Measurements from ENCODE around the gene PSAPL1. TPM values are rescaled to one million over a fixed set of nuclear protein-coding genes. Genes with fewer than 3 reads are reported as not detected.

The PSAPL1 gene
- total RNA-seq, 4 donors from 2014 or later, result not detected

GRCh38 chr4:7470522-7471128, 35.9 kb upstream of the PSAPL1 start:
- 85% methylated on average over 8 of the region's 8 CpGs for WGBS
- intact Hi-C loops (cut with DNase I), result no loop called here
- no peak for TF ChIP-seq POLR2A (IDR thresholded peaks at IDR 0.05; ENCODE audit: low read depth)
- TF ChIP-seq POLR2AphosphoS5 (IDR thresholded peaks at IDR 0.05), result no peak
- no peak for TF ChIP-seq CTCF (IDR thresholded peaks at IDR 0.05)
- TF ChIP-seq EP300 (IDR thresholded peaks at IDR 0.05), result no peak

GRCh38 chr4:7470111-7470510, 35.4 kb upstream of the PSAPL1 start:
- 94% methylated on average over 3 of the region's 3 CpGs for WGBS
- intact Hi-C loops (cut with DNase I), result no loop called here
- DNase-seq (ENCODE audit: extremely low spot score), result no peak
- TF ChIP-seq POLR2A (IDR thresholded peaks at IDR 0.05; ENCODE audit: low read depth) (no peak), POLR2AphosphoS5 (IDR thresholded peaks at IDR 0.05) (no peak), CTCF (IDR thresholded peaks at IDR 0.05) (no peak), EP300 (IDR thresholded peaks at IDR 0.05) (no peak)
- H3K9me3 ChIP-seq, result peaks cover 0 to 11% (median 10%) of the 10 kb centered on the region in 4 donors
- H3K4me3 ChIP-seq, result no peak overlapping the region
- no peaks in the 10 kb centered on the region for H3K4me1 ChIP-seq
- H3K27me3 ChIP-seq, result no peaks in the 10 kb centered on the region
- no peaks in the 10 kb centered on the region for H3K36me3 ChIP-seq
- no peak overlapping the region for H3K27ac ChIP-seq (replicated peaks in 1 of 4)

More at GRCh38 chr4:7470522-7471128, 35.9 kb upstream of the PSAPL1 start:
- H3K36me3 ChIP-seq, result no peaks in the 10 kb centered on the region
- DNase-seq (ENCODE audit: extremely low spot score), result no peak
- H3K27me3 ChIP-seq, result no peaks in the 10 kb centered on the region
- no peak overlapping the region for H3K27ac ChIP-seq (replicated peaks in 1 of 4)
- peaks cover 0 to 10% (median 9%) of the 10 kb centered on the region in 4 donors for H3K9me3 ChIP-seq
- H3K4me1 ChIP-seq, result no peaks in the 10 kb centered on the region
- no peak overlapping the region for H3K4me3 ChIP-seq

- WGBS, result 80% methylated on average over 4 of the region's 4 CpGs
- Histone ChIP-seq H3K9me3 (peaks cover 0 to 11% (median 10%) of the 10 kb centered on the region in 4 donors), H3K4me1 (peaks cover 0 to 2% (median under 1%) of the 10 kb centered on the region in 4 donors), H3K27me3 (no peaks in the 10 kb centered on the region), H3K4me3 (no peak overlapping the region), H3K36me3 (no peaks in the 10 kb centered on the region), H3K27ac (replicated peaks in 1 of 4) (no peak overlapping the region)
- intact Hi-C loops (cut with DNase I), result loop anchor here (10.0 kb wide), 2 partner anchors 246 to 274 kb away; partner anchors contain the start of gene SORCS2
- no peak for DNase-seq (ENCODE audit: extremely low spot score)
- no peak for TF ChIP-seq CTCF (IDR thresholded peaks at IDR 0.05)
- TF ChIP-seq EP300 (IDR thresholded peaks at IDR 0.05), result no peak
- TF ChIP-seq POLR2A (IDR thresholded peaks at IDR 0.05; ENCODE audit: low read depth), result no peak
- no peak for TF ChIP-seq POLR2AphosphoS5 (IDR thresholded peaks at IDR 0.05)
Measured at GRCh38 chr4:7469023-7469422, 34.3 kb upstream of the PSAPL1 start.

- no peak for TF ChIP-seq POLR2AphosphoS5 (IDR thresholded peaks at IDR 0.05)
- no peak for TF ChIP-seq CTCF (IDR thresholded peaks at IDR 0.05)
- TF ChIP-seq EP300 (IDR thresholded peaks at IDR 0.05), result no peak
- no peak for TF ChIP-seq POLR2A (IDR thresholded peaks at IDR 0.05; ENCODE audit: low read depth)
- no peak for DNase-seq (ENCODE audit: extremely low spot score)
- no peaks in the 10 kb centered on the region for H3K36me3 ChIP-seq
- no peaks in the 10 kb centered on the region for H3K27me3 ChIP-seq
- WGBS, result no CpG with 5 or more reads among the region's 7 CpGs
- H3K27ac ChIP-seq (replicated peaks in 1 of 4), result no peak overlapping the region
- no peak overlapping the region for H3K4me3 ChIP-seq
- intact Hi-C loops (cut with DNase I), result loop anchor here (10.0 kb wide), 2 partner anchors 247 to 273 kb away; partner anchors contain the start of gene SORCS2
- peaks cover 0 to 11% (median 10%) of the 10 kb centered on the region in 4 donors for H3K9me3 ChIP-seq
- H3K4me1 ChIP-seq, result peaks cover 0 to 18% (median 16%) of the 10 kb centered on the region in 4 donors
Measured at GRCh38 chr4:7467471-7467870, 32.7 kb upstream of the PSAPL1 start.
